BJ (cell line): ENCODE data around the gene STON2. TPM values are rescaled to one million over a fixed set of nuclear protein-coding genes. Genes with fewer than 3 reads are reported as not detected.
"Not testable (repeated sequence)": the region's sequence is repeated elsewhere in the genome, so short reads cannot be mapped to it uniquely, and the experiment has no call there.

Experiments
- CTCF ChIA-PET: fragments of 350-600 bp; formaldehyde crosslinking; extraction: SDS; loops from one replicate; lab custom pipeline; 2021; ENCODE audit warnings: antibody characterized with exemption, inconsistent platforms; lab: Yijun Ruan, JAX
- POLR2A ChIA-PET: fragments of 300-600 bp; sonication (Branson Sonifier 250); formaldehyde crosslinking; extraction: SDS; loops from one replicate; lab custom pipeline; 2021; ENCODE audit warnings: antibody characterized with exemption; lab: Charles Lee
- DNase-seq: peaks from one replicate; pipeline ENCODE4 v3.0.0-alpha.2; 2011; ENCODE audit warnings: low read depth
- H3K27me3 ChIP-seq: 2 replicates; pipeline ENCODE4 v1.6.0; 2011; ENCODE audit warnings: low read length; ENCODE audit not compliant: control insufficient read depth, insufficient read depth
- H3K36me3 ChIP-seq: 2 replicates; pipeline ENCODE4 v1.5.1; 2011; ENCODE audit warnings: low read length; ENCODE audit not compliant: control insufficient read depth, insufficient read depth
- H3K4me3 ChIP-seq: 2 replicates; pipeline ENCODE4 v1.5.1; 2011; ENCODE audit warnings: low read depth, mild to moderate bottlenecking, control low read depth, low read length
- CTCF ChIP-seq: IDR thresholded peaks from 2 replicates; pipeline ENCODE4 v1.5.1; 2011; ENCODE audit warnings: low read depth, mild to moderate bottlenecking, control low read depth, inconsistent platforms, low read length, moderate library complexity; ENCODE audit not compliant: insufficient read depth
- polyA plus RNA-seq: library from polyadenylated mRNA; depleted of rRNA; stranded (reverse); fragments of >200 nt; gene quantifications from 2 replicates; pipeline ENCODE4 v1.2.3, GENCODE V29; 2011

STON2 gene
- polyA plus RNA-seq, 1 experiment: not detected

GRCh38 chr14:81243499-81243898, 156.6 kb downstream of the STON2 start:
- TF ChIP-seq CTCF: no peak
- Histone ChIP-seq H3K36me3 (no peaks in the 10 kb centered on the region), H3K27me3 (no peaks in the 10 kb centered on the region), H3K4me3 (no peak overlapping the region)
- ChIA-PET CTCF (no interaction called here), POLR2A (no interaction called here)
- no peak for DNase-seq

DNA sequence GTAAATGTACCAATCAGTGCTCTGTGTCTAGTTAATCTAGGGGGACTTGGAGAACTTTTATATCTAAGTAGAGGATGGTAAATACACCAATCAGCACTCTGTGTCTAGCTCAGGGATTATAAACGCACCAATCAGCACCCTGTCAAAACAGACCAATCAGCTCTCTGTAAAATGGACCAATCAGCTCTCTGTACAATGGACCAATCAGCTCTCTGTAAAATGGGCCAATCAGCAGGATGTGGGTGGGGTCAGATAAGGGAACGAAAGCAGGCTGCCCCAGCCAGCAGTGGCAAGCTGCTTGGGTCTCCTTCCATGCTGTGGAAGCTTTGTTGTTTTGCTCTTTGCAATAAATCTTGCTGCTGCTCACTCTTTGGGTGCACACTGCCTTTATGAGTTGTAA, 163.3 kb downstream of the STON2 start:
- H3K36me3 ChIP-seq, H3K27me3 ChIP-seq, CTCF ChIA-PET, DNase-seq, H3K4me3 ChIP-seq: not testable (repeated sequence)
- POLR2A ChIA-PET: interaction anchor here (0.6 kb wide), 1 partner anchor 268 kb away, joined by 4 read pairs; no protein-coding TSS in a partner anchor

DNA sequence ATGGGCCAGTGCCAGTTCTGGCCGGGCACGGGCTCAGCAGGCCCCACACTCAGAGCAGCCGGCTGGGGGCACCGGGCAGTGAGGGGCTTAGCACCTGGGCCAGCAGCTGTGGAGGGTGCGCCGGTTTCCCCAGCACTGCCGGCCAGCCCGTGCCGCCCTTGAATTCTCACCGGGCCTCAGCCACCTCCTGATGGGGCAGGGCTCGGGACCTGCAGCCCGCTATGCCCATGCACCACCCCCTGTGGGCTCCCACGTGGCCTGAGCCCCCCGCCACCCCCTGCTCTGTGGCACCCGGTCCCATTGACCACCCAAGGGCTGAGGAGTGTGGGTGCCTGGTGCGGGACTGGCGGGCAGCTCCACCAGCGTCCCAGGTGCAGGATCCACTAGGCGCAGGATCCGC, 164.0 kb downstream of the STON2 start:
- CTCF ChIA-PET: interaction anchor here (1.5 kb wide), 1 partner anchor 13 kb away, joined by 3 read pairs; no protein-coding TSS in a partner anchor
- no peaks in the 10 kb centered on the region for H3K36me3 ChIP-seq
- POLR2A ChIA-PET: interaction anchor here (0.6 kb wide), 1 partner anchor 269 kb away, joined by 4 read pairs; no protein-coding TSS in a partner anchor
- no peak for DNase-seq
- no peak for TF ChIP-seq CTCF
- H3K4me3 ChIP-seq: no peak overlapping the region
- no peaks in the 10 kb centered on the region for H3K27me3 ChIP-seq

- Histone ChIP-seq H3K27me3 (0 out of 2 replicates have a peak, but pooled peaks cover 3% of the 10 kb centered on the region), H3K36me3 (no peaks in the 10 kb centered on the region), H3K4me3 (no peak overlapping the region)
- no peak for DNase-seq
- CTCF ChIA-PET: interaction anchor here (1.2 to 1.5 kb wide), 2 partner anchors 11 to 14 kb away, joined by 3 read pairs; no protein-coding TSS in a partner anchor
- TF ChIP-seq CTCF: no peak
- POLR2A ChIA-PET: no interaction called here
These were observed 165.0 kb downstream of the STON2 start for GRCh38 chr14:81235096-81235495.

DNA sequence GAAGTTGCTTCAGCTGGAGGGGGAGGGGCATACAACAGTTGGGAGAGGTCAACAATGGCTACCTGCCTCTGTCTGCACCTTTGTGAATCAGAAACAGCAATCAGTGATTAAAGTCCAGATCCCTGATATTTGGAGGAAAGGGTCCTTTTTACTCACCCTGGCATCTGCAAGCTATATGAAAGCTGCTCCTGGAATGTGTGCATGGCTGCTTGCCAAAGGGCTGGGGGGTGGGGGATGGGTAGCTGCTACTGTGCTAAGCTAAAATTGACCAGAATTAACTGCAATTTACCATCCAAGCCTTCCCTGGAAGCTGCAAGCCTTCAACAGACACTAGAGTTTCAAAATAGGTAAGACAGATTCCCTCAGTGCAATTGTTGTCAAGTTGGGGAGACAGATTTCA, 165.8 kb downstream of the STON2 start:
- Histone ChIP-seq H3K27me3 (0 out of 2 replicates have a peak, but pooled peaks cover 3% of the 10 kb centered on the region), H3K4me3 (no peak overlapping the region), H3K36me3 (no peaks in the 10 kb centered on the region)
- DNase-seq: no peak
- CTCF ChIA-PET: interaction anchor here (1.2 to 1.5 kb wide), 2 partner anchors 10 to 15 kb away, joined by 3 read pairs; no protein-coding TSS in a partner anchor
- TF ChIP-seq CTCF: no peak
- POLR2A ChIA-PET: no interaction called here

DNA sequence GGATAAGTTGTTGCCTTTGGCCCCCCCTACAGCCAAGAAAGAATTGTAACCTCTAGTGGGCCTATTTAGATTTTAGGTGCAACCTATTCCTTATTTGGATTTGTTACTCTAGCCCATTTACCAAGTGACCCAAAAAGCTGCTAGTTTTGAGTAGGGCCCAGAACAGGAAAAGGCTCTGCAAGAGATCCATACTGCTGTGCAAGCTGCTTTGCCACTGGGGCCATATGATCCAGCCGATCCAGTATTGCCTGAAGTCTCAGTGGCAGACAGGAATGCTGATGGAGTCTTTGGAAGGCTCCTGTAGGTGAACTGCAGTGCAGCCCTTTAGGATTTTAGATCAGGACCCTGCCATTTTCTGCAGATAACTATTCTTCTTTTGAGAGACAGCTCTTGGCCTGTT, 166.5 kb downstream of the STON2 start:
- H3K36me3 ChIP-seq: no peaks in the 10 kb centered on the region
- TF ChIP-seq CTCF: no peak
- CTCF ChIA-PET: no interaction called here
- 0 out of 2 replicates have a peak, but pooled peaks cover 3% of the 10 kb centered on the region for H3K27me3 ChIP-seq
- DNase-seq: no peak
- POLR2A ChIA-PET: no interaction called here
- H3K4me3 ChIP-seq: no peak overlapping the region
